ENCODE measurements around the gene HUWE1.

HUWE1 gene

GRCh38 chrX:53621418-53621986, 65.0 kb downstream of the HUWE1 start:
- no peak for DNase-seq (ENCODE audit: low read depth)

- no peak for DNase-seq (ENCODE audit: low read depth)
These were observed 69.6 kb downstream of the HUWE1 start for GRCh38 chrX:53616946-53617345.

GRCh38 chrX:53606456-53606855, 80.1 kb downstream of the HUWE1 start:
- DNase-seq (ENCODE audit: low read depth) = no peak

GRCh38 chrX:53605004-53605403, 81.5 kb downstream of the HUWE1 start:
- DNase-seq (ENCODE audit: low read depth) = no peak

GRCh38 chrX:53599781-53600396, 86.6 kb downstream of the HUWE1 start:
- DNase-seq (ENCODE audit: low read depth) = no peak

GRCh38 chrX:53598169-53598568, 88.3 kb downstream of the HUWE1 start:
- no peak for DNase-seq (ENCODE audit: low read depth)

GRCh38 chrX:53595266-53595810, 91.2 kb downstream of the HUWE1 start:
- DNase-seq (ENCODE audit: low read depth) = no peak

- peak; percentile 1 for DNase-seq (ENCODE audit: low read depth)
These were observed 92.2 kb downstream of the HUWE1 start for GRCh38 chrX:53594354-53594753.

GRCh38 chrX:53587795-53588420, 98.6 kb downstream of the HUWE1 start:
- no peak for DNase-seq (ENCODE audit: low read depth)

GRCh38 chrX:53584891-53585290, 101.6 kb downstream of the HUWE1 start:
- DNase-seq (ENCODE audit: low read depth) = no peak

- DNase-seq (ENCODE audit: low read depth) = no peak
These were observed 102.9 kb downstream of the HUWE1 start for GRCh38 chrX:53583571-53583970.

- peak; percentile 7 for DNase-seq (ENCODE audit: low read depth)
These were observed 105.6 kb downstream of the HUWE1 start for GRCh38 chrX:53580742-53581504.

- no peak for DNase-seq (ENCODE audit: low read depth)
These were observed 115.0 kb downstream of the HUWE1 start for GRCh38 chrX:53571494-53571893.

- no peak for DNase-seq (ENCODE audit: low read depth)
These were observed 123.2 kb downstream of the HUWE1 start for GRCh38 chrX:53563324-53563723.

- DNase-seq (ENCODE audit: low read depth) = no peak
These were observed 124.6 kb downstream of the HUWE1 start for GRCh38 chrX:53561912-53562311.

- DNase-seq (ENCODE audit: low read depth) = no peak
These were observed 127.9 kb downstream of the HUWE1 start for GRCh38 chrX:53558646-53559045.

- no peak for DNase-seq (ENCODE audit: low read depth)
These were observed 129.7 kb downstream of the HUWE1 start for GRCh38 chrX:53556868-53557267.

GRCh38 chrX:53550756-53551463, 135.6 kb downstream of the HUWE1 start:
- no peak for DNase-seq (ENCODE audit: low read depth)

GRCh38 chrX:53547668-53548067, 138.9 kb downstream of the HUWE1 start:
- DNase-seq (ENCODE audit: low read depth) = no peak

GRCh38 chrX:53544936-53545335, 141.6 kb downstream of the HUWE1 start:
- DNase-seq (ENCODE audit: low read depth) = no peak

GRCh38 chrX:53538781-53539180, 147.7 kb downstream of the HUWE1 start:
- no peak for DNase-seq (ENCODE audit: low read depth)

Data from GM04504 (cell line).